Smooth muscle cell of the pulmonary artery (primary cell): ENCODE measurements around the gene USP51. TPM values are rescaled to one million over a fixed set of nuclear protein-coding genes. Genes with fewer than 3 reads are reported as not detected.

ENCODE experiments used
- total RNA-seq: library from RNA; depleted of rRNA; stranded (reverse); fragments of >200 nt; gene quantifications from 2 replicates; pipeline ENCODE4 v1.2.3, GENCODE V29; 2014

Gene USP51
- total RNA-seq, result 1.3 and 2.3 TPM in 2 replicates

DNA sequence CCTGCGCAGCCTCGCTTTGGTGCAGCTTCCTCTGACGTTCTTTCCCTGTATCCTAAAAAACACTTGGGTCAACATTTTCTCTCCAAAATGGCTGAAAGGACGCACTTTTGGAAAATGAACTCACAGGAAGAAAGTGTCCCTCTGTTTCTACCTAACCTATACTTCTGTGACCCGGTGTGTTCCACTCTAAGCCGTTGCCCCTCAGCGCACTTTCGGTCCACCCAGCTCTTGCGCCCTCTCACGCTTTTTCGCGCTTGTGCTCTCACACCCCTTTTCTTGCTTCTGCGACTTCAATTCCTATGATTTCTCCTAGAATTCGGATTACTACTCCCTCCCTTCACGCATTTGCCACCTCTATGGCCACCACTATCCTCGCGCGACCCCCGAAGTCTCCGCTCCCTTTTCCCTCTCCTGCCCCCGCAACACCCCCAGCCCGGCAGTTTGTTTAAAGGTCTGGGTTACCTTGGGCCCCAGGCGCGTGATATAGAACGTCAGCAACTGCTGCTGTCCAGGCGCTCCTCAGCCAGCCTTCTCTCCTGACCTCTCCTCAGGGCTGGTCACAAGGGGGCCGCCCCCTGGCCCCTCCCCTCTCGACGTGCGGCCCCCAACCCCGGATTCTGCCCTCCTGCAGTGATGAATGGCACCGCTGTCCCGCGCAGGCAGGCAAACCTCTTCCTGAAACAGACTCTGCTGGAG is at the start of gene USP51:
TSS of gene USP51 (minus strand) at position 535 of the 696 bp plus-strand sequence. CDS start 909 bp downstream, outside the sequence.

DNA sequence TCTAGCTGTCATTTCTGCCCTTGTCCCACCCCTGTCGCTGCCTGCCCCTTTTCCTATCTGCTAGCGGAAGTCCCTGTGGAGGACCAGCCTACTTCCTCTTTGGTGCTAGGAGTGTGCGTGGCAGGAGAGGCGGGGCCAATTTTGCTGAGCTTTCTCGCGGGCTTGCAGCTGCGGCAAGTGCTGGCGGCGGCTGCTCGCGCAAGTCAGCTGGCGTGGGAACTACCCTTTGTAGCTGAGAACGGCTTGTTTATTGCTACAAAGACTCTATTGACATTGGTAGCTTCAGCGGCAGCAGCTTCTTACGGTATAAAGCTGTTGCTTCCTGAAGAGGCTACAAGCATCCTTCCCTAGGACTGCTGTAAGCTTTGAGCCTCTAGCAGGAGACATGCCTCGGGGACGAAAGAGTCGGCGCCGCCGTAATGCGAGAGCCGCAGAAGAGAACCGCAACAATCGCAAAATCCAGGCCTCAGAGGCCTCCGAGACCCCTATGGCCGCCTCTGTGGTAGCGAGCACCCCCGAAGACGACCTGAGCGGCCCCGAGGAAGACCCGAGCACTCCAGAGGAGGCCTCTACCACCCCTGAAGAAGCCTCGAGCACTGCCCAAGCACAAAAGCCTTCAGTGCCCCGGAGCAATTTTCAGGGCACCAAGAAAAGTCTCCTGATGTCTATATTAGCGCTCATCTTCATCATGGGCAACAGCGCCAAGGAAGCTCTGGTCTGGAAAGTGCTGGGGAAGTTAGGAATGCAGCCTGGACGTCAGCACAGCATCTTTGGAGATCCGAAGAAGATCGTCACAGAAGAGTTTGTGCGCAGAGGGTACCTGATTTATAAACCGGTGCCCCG is 37.4 kb downstream of the USP51 start, which contains the start of gene MAGEH1:
TSS of gene MAGEH1 (plus strand) at position 138 of the 843 bp plus-strand sequence. CDS start at position 386, 248 bp downstream.

Other genes starting within 250 kb of the USP51 start
- gene PAGE3, start 224.9 kb downstream of the USP51 start, total RNA-seq, result not detected in 2 replicates
- 23.6 and 37.5 TPM in 2 replicates for gene MAGEH1, start 37.7 kb downstream of the USP51 start, total RNA-seq
- gene FOXR2, start 133.6 kb upstream of the USP51 start, total RNA-seq, result not detected in 2 replicates
- gene RRAGB, start 227.9 kb upstream of the USP51 start, total RNA-seq, result 31.0 and 39.7 TPM in 2 replicates